GM12874 (cell line): ENCODE data around the gene AKT2.

Source experiments
- TF ChIP-seq, protein P1 (sequence below): IDR thresholded peaks from 2 replicates; pipeline ENCODE4 v1.5.1; 2011; ENCODE audit warnings: low read depth, mild to moderate bottlenecking, control low read depth, low read length, moderate library complexity; ENCODE audit not compliant: insufficient read depth

Gene AKT2

DNA sequence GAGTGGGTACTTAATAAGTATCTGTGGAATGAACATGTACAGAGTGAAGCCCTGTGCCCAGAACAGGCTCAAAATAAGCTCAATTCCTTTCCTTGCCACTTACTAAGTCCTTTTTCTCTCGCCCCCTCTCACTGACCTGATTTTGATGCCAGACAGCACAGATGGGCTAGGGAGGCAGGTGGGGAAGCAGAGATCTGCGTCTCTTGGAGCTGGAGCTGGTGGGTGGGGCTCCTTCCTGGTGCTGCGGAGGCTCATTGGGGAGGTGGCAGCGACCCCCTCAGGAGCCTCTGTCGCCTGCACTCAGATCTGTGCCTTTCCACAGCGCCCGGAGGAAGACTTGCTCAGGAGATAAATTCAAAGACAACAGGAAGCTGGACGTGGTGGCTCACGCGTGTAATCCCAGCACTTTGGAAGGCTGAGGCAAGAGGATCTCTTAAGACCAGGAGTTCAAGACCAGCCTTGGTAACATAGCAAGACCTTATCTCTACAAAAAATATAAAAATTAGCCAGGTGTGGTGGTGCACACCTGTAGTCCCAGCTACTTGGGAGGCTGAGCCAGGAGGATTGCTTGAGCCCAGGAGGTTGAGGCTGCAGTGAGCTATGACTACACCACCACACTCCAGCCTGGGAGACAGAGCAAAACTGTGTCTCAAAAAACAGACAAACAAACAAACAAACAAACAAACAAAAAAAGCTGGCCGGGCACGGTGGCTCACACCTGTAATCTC lies 14.6 kb downstream of the AKT2 start:
- TF ChIP-seq, protein P1, sequence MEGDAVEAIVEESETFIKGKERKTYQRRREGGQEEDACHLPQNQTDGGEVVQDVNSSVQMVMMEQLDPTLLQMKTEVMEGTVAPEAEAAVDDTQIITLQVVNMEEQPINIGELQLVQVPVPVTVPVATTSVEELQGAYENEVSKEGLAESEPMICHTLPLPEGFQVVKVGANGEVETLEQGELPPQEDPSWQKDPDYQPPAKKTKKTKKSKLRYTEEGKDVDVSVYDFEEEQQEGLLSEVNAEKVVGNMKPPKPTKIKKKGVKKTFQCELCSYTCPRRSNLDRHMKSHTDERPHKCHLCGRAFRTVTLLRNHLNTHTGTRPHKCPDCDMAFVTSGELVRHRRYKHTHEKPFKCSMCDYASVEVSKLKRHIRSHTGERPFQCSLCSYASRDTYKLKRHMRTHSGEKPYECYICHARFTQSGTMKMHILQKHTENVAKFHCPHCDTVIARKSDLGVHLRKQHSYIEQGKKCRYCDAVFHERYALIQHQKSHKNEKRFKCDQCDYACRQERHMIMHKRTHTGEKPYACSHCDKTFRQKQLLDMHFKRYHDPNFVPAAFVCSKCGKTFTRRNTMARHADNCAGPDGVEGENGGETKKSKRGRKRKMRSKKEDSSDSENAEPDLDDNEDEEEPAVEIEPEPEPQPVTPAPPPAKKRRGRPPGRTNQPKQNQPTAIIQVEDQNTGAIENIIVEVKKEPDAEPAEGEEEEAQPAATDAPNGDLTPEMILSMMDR = no peak

DNA sequence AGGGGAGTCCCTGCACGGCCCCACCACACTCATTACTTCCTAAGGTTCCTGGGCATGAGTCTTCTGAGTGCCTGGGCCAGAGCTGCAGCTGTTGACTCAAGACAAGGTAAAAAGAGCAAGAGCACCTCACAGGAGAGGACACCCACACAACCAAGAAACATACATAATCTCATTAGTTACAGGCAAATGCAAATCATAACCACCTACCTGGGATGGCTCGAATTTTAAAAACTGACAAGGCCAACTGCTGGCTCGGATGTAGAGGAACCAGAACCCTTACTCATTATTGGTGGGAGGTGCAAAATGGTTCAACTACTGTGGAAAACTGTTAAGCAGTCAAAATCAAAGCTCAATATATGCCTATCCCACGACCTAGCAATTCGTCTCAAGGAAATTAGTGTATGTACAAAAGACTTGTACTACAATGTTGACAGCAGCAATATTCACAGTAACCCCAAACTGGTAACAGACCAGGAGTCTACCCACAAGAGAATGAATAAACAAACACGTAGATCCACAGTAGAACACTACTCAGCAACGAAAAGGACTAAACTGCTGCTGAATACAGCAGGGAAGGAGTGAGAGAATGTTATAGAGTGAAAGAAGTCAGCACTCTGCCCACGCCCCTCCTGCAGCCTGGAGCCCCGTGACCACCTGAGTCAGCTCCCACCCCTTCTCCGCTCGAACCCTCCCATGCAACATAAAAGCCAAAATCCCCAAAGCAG lies 15.8 kb downstream of the AKT2 start:
- TF ChIP-seq, protein P1 = no peak

DNA sequence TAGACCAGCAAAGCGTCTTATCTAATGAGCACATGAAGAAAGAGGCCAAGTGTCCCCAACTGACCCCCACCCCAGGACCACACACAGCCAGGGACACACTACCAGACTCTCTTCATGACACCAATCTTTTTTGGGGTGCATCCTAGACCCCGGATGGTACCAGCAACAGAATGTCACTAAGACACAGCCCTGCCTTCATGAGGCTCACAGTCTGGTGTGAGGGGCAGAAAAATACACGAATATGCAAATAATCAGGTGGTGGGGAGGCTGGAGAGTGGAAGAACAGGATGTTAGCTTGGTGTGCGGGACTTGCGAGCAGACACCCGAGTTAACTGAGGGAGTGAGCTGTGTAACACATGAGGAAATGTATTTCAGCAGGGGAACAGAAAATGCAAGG lies 17.5 kb downstream of the AKT2 start:
- TF ChIP-seq, protein P1 = no peak

DNA sequence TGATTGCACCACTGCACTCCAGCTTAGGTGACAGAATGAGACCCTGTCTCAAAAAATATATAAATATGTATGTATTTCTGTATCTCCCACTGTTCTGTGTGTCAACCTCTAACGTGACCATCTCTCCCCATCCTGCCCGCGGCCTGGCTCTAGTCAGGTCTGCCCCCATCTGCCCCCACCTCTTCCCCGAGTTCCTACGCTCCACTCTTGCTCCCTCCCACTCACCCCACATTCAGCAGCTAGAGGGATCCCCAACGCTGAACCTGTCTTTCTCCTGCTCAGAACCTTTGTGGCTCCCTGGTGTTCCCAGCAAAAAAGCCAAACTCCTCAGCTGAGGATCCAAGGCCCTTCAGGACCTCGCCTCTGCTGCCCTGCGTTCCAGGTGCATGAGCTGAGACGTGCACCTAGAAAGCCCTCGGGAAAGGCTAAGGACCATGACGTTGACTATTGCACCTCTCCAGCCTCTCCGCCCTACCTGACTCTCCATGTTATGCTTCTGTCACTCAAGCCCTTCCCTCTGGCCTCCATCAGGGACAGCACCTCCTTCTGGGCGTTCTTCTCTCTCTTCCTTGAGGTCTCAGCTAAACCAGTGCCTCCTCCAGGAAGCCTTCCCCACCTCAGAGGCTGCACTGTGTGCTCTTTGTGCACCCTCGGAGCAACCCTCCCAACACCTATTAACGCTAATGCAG lies 18.1 kb downstream of the AKT2 start:
- TF ChIP-seq, protein P1 = no peak

DNA sequence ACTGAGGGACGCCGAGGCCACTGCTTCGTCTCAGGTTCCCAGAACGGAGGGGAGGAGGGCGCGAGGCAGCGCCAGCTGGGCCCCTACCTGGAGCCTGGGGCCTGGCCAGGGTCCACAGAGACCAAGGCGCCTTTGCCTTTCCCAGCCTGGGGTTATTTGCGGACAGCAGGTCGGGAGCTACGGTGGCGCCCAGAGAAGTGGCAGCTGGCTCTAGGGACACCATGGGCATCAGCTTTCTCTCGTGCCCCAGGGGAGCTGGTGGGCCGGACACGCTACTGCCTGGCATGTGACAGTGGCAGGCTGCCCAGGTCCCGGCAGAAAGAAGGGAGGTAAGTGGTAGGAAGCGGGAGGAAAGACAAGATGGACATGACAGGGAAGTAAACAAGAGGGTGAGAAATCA lies 19.0 kb downstream of the AKT2 start:
- TF ChIP-seq, protein P1 = no peak

DNA sequence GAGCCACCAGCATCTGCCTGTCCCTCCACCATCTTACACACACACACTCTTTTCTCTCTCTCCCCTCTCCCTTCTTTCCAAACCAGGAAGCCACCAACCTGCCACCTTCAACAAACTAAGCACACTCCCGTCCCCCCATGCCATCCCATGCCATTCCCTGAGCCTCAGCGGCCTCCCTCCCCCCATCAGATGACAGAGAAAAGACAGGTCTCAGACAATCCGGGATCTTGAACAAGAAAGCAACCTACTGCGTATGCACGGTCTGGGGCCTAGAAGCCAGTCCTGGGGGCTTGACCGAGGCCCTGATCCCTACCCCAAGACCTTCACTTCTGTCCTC lies 19.4 kb downstream of the AKT2 start:
- TF ChIP-seq, protein P1 = no peak

DNA sequence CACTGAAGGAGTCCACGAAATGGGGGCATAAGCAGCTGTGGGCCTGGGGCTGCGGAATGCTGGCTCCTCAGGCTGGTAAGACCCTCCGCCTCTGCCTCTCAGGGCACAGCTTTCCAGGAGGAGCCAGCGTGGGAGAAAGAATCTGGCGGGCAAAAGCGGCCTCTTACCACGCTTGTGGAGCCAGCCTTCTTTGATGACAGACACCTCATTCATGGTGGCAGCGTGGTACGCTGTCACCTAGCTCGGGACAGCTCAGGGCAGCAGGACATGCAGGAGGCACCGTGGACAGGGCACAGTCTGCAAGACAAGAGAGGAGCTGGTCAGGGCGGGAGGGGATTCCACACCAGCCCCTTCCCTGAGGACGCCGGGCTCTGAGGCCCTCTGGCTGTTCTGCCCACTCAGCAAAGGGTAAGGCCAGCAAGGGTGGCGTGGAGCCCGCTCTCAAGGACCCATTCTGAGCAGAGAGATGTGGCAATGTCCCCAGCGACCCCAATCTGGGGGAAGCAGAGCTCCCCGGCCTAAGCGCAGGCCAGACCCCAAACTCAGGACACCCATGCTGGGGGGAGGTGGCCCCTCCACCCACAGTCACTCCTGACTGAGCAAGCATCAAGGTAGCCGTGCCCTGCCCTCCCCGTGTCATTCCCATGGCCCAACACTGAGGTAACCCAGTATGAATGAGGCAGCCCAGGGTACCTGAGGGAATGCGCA lies 19.9 kb downstream of the AKT2 start:
- TF ChIP-seq, protein P1 = no peak
